ENCODE data around the gene UBLCP1. TPM values are rescaled to one million over a fixed set of nuclear protein-coding genes. Genes with fewer than 3 reads are reported as not detected.
"Not testable (repeated sequence)": the region's sequence is repeated elsewhere in the genome, so short reads cannot be mapped to it uniquely, and the experiment has no call there.

The UBLCP1 gene
- total RNA-seq, 1 donor from 2014 or later, result 27.8 TPM

DNA sequence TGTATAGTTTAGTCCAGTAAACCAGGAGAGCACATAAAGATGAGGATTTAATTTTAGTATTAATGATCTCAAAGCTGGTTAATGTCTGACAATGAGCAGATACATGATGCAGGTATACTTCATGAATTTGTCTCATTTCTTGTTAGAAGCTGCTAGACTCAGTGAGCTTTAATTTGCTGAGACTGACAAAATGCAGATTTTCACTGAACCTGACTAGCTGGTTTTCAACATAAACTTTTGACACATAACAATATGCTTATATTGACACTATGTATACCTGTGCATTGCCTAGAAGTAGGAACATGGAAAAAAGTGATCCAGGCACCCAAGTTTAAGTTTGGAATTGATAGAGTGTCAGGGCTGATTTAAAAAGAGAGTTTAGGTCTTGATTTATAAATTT is 10.8 kb downstream of the UBLCP1 start:
- no peak for TF ChIP-seq CTCF (IDR thresholded peaks at IDR 0.05; ENCODE audit: unreplicated experiment)
- Mint-ChIP-seq H3K27ac (no peak overlapping the region), H3K9me3 (no peaks in the 10 kb centered on the region), H3K4me3 (no peak overlapping the region), H3K4me1 (no peaks in the 10 kb centered on the region), H3K27me3 (ENCODE audit: low read depth) (no peaks in the 10 kb centered on the region), H3K36me3 (peaks cover 39% of the 10 kb centered on the region)
- DNase-seq (ENCODE audit: low spot score in 2 of 2, unreplicated experiment in 2 of 2), result no peak

DNA sequence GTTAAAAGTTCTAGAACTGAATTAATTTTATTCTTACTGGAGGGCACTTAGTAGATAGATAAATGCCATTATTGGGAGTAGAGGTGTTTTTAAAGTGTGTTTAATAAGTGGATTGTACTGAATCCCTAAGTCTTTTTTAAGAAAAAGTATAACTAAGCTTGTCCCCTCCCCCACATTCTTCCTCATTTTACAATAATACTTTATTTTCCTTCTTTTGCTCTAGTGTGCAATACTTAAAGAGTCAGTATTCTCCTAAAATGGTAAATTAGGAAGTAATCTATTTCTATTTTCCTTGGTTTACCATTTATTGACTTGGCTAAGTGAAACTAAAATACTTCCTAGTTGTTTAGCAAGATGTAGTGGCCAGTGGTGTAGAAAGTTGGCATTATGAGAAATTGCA is 11.6 kb downstream of the UBLCP1 start:
- Mint-ChIP-seq H3K27ac (no peak overlapping the region), H3K36me3 (peaks cover 41% of the 10 kb centered on the region), H3K4me1 (no peaks in the 10 kb centered on the region), H3K4me3 (no peak overlapping the region), H3K27me3 (ENCODE audit: low read depth) (no peaks in the 10 kb centered on the region), H3K9me3 (no peaks in the 10 kb centered on the region)
- TF ChIP-seq CTCF (IDR thresholded peaks at IDR 0.05; ENCODE audit: unreplicated experiment), result no peak
- no peak for DNase-seq (ENCODE audit: low spot score in 2 of 2, unreplicated experiment in 2 of 2)

DNA sequence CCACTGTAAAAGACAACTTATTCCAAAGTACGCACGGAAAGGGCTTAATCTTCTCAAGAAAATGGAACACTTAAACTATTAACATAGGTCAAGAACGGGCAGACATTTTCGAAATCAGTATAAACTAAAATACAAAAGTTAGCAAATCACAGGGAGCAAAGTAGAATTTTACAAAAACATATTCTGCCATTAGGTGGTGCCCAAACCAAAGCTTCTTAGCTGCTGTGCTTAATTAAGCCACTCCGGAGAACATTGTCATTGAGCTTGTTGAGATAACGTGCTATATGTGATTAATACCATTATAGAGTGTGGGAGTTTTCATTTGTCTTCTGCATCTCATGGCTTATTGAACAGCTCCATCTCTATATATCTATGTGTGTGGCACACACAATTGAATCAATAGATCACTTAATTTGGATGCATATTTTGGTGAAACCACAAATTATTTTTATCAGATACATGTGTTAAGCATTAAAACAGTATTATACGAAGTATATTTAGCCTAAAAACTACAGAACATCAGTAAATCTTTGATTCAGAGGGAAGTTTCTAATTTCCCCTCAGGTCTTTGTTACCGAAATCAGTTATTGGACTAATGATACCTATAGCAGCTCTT is 23.4 kb downstream of the UBLCP1 start:
- no peaks in the 10 kb centered on the region for H3K27me3 Mint-ChIP-seq (ENCODE audit: low read depth)
- H3K27ac Mint-ChIP-seq, result no peak overlapping the region
- H3K4me3 Mint-ChIP-seq, result no peak overlapping the region
- DNase-seq (ENCODE audit: low spot score in 2 of 2, unreplicated experiment in 2 of 2), result no peak
- no peaks in the 10 kb centered on the region for H3K9me3 Mint-ChIP-seq
- H3K4me1 Mint-ChIP-seq, result no peaks in the 10 kb centered on the region
- no peaks in the 10 kb centered on the region for H3K36me3 Mint-ChIP-seq
- TF ChIP-seq CTCF (IDR thresholded peaks at IDR 0.05; ENCODE audit: unreplicated experiment), result no peak

GRCh38 chr5:159290741-159291140 is 27.7 kb downstream of the UBLCP1 start:
- no peak for DNase-seq (ENCODE audit: low spot score in 2 of 2, unreplicated experiment in 2 of 2)
- no peak overlapping the region for H3K27ac Mint-ChIP-seq
- no peak overlapping the region for H3K4me3 Mint-ChIP-seq
- TF ChIP-seq CTCF (IDR thresholded peaks at IDR 0.05; ENCODE audit: unreplicated experiment), result no peak
- no peaks in the 10 kb centered on the region for H3K27me3 Mint-ChIP-seq (ENCODE audit: low read depth)
- H3K36me3 Mint-ChIP-seq, result no peaks in the 10 kb centered on the region
- no peaks in the 10 kb centered on the region for H3K9me3 Mint-ChIP-seq
- no peaks in the 10 kb centered on the region for H3K4me1 Mint-ChIP-seq

- peaks cover 20% of the 10 kb centered on the region for H3K9me3 Mint-ChIP-seq
- H3K27me3 Mint-ChIP-seq (ENCODE audit: low read depth), result no peaks in the 10 kb centered on the region
- H3K4me3 Mint-ChIP-seq, result no peak overlapping the region
- peaks cover under 1% of the 10 kb centered on the region for H3K4me1 Mint-ChIP-seq
- no peak overlapping the region for H3K27ac Mint-ChIP-seq
- TF ChIP-seq CTCF (IDR thresholded peaks at IDR 0.05; ENCODE audit: unreplicated experiment), result no peak
- H3K36me3 Mint-ChIP-seq, result no peaks in the 10 kb centered on the region
- no peak for DNase-seq (ENCODE audit: low spot score in 2 of 2, unreplicated experiment in 2 of 2)
Observed at GRCh38 chr5:159294921-159295320, 31.8 kb downstream of the UBLCP1 start.

GRCh38 chr5:159297300-159297699 is 34.2 kb downstream of the UBLCP1 start:
- H3K4me3 Mint-ChIP-seq; H3K27ac Mint-ChIP-seq; H3K36me3 Mint-ChIP-seq; DNase-seq (ENCODE audit: low spot score in 2 of 2, unreplicated experiment in 2 of 2); H3K4me1 Mint-ChIP-seq; H3K27me3 Mint-ChIP-seq (ENCODE audit: low read depth): not testable (repeated sequence)
- H3K9me3 Mint-ChIP-seq, result peaks cover 30% of the 10 kb centered on the region

Measured in mesothelial cell of epicardium (in vitro differentiated cells).